Omental fat pad (tissue), 4 donors: ENCODE data around the gene FALEC. TPM values are rescaled to one million over a fixed set of nuclear protein-coding genes. Genes with fewer than 3 reads are reported as not detected.

Source experiments
- ATAC-seq: fragments of 150-250 bp; one replicate; pipeline ENCODE4 v1.9.1; 2016; ENCODE audit warnings: mild to moderate bottlenecking, moderate library complexity; ENCODE audit not compliant: low FRiP score
- DNase-seq: peaks from one replicate; pipeline ENCODE4 v3.0.0-alpha.2; 2019; ENCODE audit warnings: low spot score
- CTCF ChIP-seq, 3 donors: fragments of 450-650 bp; IDR thresholded peaks; one replicate each; pipeline ENCODE4 v1.5.1; 2016 to 2017; ENCODE audit warnings: antibody characterized with exemption in 3 of 3, mild to moderate bottlenecking in 3 of 3, moderate library complexity in 2 of 3
- total RNA-seq, 4 donors: library from RNA; depleted of rRNA; stranded (reverse); fragments of >200 nt; gene quantifications; one replicate each; pipeline ENCODE4 v1.1.0, GENCODE V29; 2016

Gene FALEC
- total RNA-seq, 4 donors from 2014 or later: not detected

GRCh38 chr1:150535511-150536287 lies 20.1 kb downstream of the FALEC start:
- DNase-seq: no peak
- ATAC-seq: no peak

GRCh38 chr1:150536836-150537731 lies 21.5 kb downstream of the FALEC start:
- DNase-seq (no peak), ATAC-seq (no peak)
- no peak for TF ChIP-seq CTCF (IDR thresholded peaks at IDR 0.05)

More at GRCh38 chr1:150535511-150536287, 20.1 kb downstream of the FALEC start:
- TF ChIP-seq CTCF (IDR thresholded peaks at IDR 0.05): no peak

GRCh38 chr1:150537732-150538684 lies 22.5 kb downstream of the FALEC start:
- DNase-seq (no peak), ATAC-seq (peak; percentile 43)
- no peak for TF ChIP-seq CTCF (IDR thresholded peaks at IDR 0.05)

GRCh38 chr1:150543500-150544143 lies 28.1 kb downstream of the FALEC start:
- ATAC-seq: no peak
- no peak for DNase-seq
- no peak for TF ChIP-seq CTCF (IDR thresholded peaks at IDR 0.05)

- no peak for TF ChIP-seq CTCF (IDR thresholded peaks at IDR 0.05)
- no peak for DNase-seq
- ATAC-seq: no peak
Observed at GRCh38 chr1:150544204-150544603, 28.7 kb downstream of the FALEC start.

- TF ChIP-seq CTCF (IDR thresholded peaks at IDR 0.05): no peak
- DNase-seq (no peak), ATAC-seq (no peak)
Observed at GRCh38 chr1:150545486-150546032, 30.0 kb downstream of the FALEC start.
